Measurements from ENCODE around the gene MGLL.
A peak's percentile ranks its signal among the peaks of the same experiment; 100 is the strongest.

The MGLL gene

DNA sequence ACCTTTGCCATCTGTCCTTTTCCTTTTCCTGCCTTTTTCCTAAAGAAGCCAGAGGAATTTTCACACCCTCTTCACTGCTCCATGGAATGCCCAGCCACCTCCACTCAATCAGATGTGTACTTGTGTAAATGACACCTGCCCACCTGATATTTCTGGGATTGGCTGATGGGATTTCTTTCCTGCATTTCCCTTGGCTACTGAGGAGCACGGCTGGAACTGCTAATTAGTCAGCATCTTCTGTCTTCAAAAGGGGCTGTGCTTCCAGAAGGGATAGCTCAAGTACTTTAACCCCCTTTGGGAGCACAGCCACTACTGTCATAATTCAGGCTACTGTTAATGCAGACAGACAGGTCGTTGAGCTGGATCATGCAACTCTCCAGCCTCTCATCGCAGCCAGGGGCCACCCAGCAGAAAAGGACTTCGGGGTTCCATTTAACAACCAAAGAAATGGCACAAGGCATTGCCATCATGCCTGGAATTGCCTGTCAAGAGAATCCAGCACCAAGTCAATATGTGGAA lies 38.6 kb downstream of the MGLL start:
- no peak overlapping the region for H3K4me3 ChIP-seq (ENCODE audit: low read length)
- H3K9ac ChIP-seq (ENCODE audit: low read length), result no peak overlapping the region
- H3K4me1 ChIP-seq (ENCODE audit: control insufficient read depth, insufficient read depth, low read length), result peaks cover 49% of the 10 kb centered on the region

GRCh38 chr3:127783166-127783565 lies 39.1 kb downstream of the MGLL start:
- no peak overlapping the region for H3K9ac ChIP-seq (ENCODE audit: low read length)
- no peak overlapping the region for H3K4me3 ChIP-seq (ENCODE audit: low read length)
- no peaks in the 10 kb centered on the region for H3K9me3 ChIP-seq (ENCODE audit: control insufficient read depth, low read length)
- peaks cover 49% of the 10 kb centered on the region for H3K4me1 ChIP-seq (ENCODE audit: control insufficient read depth, insufficient read depth, low read length)
- H3K36me3 ChIP-seq (ENCODE audit: control insufficient read depth, insufficient read depth, low read length), result no peaks in the 10 kb centered on the region
- no peaks in the 10 kb centered on the region for H3K27me3 ChIP-seq (ENCODE audit: control insufficient read depth, insufficient read depth, low read length)

More for the DNA sequence above, 38.6 kb downstream of the MGLL start:
- no peaks in the 10 kb centered on the region for H3K27me3 ChIP-seq (ENCODE audit: control insufficient read depth, insufficient read depth, low read length)
- H3K36me3 ChIP-seq (ENCODE audit: control insufficient read depth, insufficient read depth, low read length), result no peaks in the 10 kb centered on the region
- no peaks in the 10 kb centered on the region for H3K9me3 ChIP-seq (ENCODE audit: control insufficient read depth, low read length)

DNA sequence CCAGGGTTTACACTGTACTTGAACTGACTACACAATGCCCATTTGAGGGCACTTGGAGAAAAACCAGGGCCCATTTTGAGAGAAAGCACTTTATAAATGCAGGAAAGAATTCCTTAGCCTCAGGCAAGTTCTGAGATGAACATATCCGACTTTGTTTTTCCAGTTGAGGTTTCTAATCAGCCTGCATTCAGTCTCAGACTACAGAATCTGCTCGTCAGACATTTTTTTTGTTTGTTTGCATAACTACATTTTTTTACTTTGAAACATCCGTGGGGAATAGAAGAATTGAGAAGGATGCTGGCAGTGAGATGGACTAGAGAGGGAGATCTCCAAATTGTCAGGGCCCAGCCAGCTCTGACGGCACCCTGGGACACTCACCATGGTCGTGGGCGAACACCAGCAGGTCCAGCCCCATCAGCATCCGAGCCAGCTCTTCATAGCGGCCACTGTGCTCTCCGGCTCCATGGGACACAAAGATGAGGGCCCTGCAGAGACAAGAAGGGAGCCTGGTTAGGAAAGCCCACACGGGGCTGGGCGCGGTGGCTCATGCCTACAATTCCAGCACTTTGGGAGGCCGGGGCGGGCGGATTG lies 40.8 kb downstream of the MGLL start:
- Histone ChIP-seq H3K9ac (ENCODE audit: low read length) (no peak overlapping the region), H3K4me3 (ENCODE audit: low read length) (no peak overlapping the region), H3K9me3 (ENCODE audit: control insufficient read depth, low read length) (no peaks in the 10 kb centered on the region), H3K27me3 (ENCODE audit: control insufficient read depth, insufficient read depth, low read length) (no peaks in the 10 kb centered on the region), H3K36me3 (ENCODE audit: control insufficient read depth, insufficient read depth, low read length) (no peaks in the 10 kb centered on the region), H3K4me1 (ENCODE audit: control insufficient read depth, insufficient read depth, low read length) (peaks cover 46% of the 10 kb centered on the region)

DNA sequence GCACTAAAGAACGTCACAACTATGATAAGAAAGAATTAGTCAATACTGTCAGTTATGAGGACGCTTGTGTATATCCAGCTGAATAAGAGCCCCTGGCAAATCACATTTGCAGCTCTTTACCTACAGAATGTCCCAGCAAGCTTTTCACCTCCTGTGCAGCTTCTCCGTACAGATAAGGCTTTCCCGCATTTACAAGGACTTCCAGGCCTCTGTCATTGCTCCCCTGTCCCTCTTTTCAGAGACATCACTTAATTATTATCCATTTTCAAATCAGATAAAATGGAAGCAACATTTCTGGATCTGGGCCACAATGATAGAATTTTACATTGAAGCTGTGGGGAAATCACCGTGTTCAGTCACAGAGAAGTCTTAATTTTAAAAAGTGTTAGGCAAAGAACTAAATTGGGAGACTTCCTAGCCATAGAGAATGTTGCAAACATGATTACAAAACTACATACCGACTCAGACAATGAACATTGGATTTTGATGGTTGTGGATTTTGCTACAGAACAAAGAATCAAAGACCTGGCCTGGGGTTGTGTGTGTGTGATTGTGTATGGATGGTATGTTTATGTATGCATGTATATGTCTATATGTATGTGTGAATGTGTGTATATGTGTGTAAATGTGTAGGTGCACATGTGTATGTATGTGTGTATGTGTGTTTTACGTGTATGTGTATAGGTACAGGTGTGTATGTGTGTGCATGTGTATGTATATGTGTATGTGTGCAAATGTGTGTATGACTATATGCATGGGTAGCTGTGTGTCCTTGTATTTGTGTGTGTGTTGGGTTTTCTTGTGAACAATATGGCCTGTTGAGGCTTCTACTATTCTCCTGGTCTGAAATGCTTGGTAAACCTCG lies 41.5 kb downstream of the MGLL start:
- peaks cover 46% of the 10 kb centered on the region for H3K4me1 ChIP-seq (ENCODE audit: control insufficient read depth, insufficient read depth, low read length)

GRCh38 chr3:127779747-127780146 lies 42.6 kb downstream of the MGLL start:
- H3K36me3 ChIP-seq (ENCODE audit: control insufficient read depth, insufficient read depth, low read length), result no peaks in the 10 kb centered on the region
- H3K9me3 ChIP-seq (ENCODE audit: control insufficient read depth, low read length), result no peaks in the 10 kb centered on the region
- no peaks in the 10 kb centered on the region for H3K27me3 ChIP-seq (ENCODE audit: control insufficient read depth, insufficient read depth, low read length)
- H3K4me3 ChIP-seq (ENCODE audit: low read length), result no peak overlapping the region
- no peak overlapping the region for H3K9ac ChIP-seq (ENCODE audit: low read length)
- peaks cover 45% of the 10 kb centered on the region for H3K4me1 ChIP-seq (ENCODE audit: control insufficient read depth, insufficient read depth, low read length)

More for the DNA sequence above, 41.5 kb downstream of the MGLL start:
- Histone ChIP-seq H3K27me3 (ENCODE audit: control insufficient read depth, insufficient read depth, low read length) (no peaks in the 10 kb centered on the region), H3K36me3 (ENCODE audit: control insufficient read depth, insufficient read depth, low read length) (no peaks in the 10 kb centered on the region), H3K9me3 (ENCODE audit: control insufficient read depth, low read length) (no peaks in the 10 kb centered on the region), H3K9ac (ENCODE audit: low read length) (no peak overlapping the region), H3K4me3 (ENCODE audit: low read length) (no peak overlapping the region)

GRCh38 chr3:127777921-127778656 lies 44.2 kb downstream of the MGLL start:
- Histone ChIP-seq H3K9ac (ENCODE audit: low read length) (no peak overlapping the region), H3K27me3 (ENCODE audit: control insufficient read depth, insufficient read depth, low read length) (no peaks in the 10 kb centered on the region), H3K36me3 (ENCODE audit: control insufficient read depth, insufficient read depth, low read length) (no peaks in the 10 kb centered on the region), H3K9me3 (ENCODE audit: control insufficient read depth, low read length) (no peaks in the 10 kb centered on the region), H3K4me3 (ENCODE audit: low read length) (no peak overlapping the region), H3K4me1 (ENCODE audit: control insufficient read depth, insufficient read depth, low read length) (peaks cover 60% of the 10 kb centered on the region)

DNA sequence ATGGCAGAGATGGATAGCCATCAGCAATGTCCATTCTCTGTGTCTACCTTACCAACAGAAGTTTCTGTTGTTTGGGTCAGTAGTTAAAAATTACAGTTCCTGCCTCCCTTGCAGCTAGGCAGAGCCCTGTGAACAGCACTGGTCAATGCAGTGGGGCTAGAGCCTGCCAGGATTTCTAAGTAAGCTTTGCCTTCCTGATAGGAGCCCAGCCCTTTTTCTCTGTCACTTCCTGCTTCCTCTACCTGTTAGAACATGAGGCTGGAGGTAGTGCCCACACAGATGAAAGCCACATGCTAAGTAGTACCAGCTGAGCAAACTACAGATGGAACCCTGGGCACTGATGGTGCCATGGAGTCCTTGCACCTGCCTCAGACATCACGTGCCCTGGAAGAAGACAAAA lies 45.0 kb downstream of the MGLL start:
- H3K4me1 ChIP-seq (ENCODE audit: control insufficient read depth, insufficient read depth, low read length), result peaks cover 60% of the 10 kb centered on the region
- H3K36me3 ChIP-seq (ENCODE audit: control insufficient read depth, insufficient read depth, low read length), result no peaks in the 10 kb centered on the region
- H3K27me3 ChIP-seq (ENCODE audit: control insufficient read depth, insufficient read depth, low read length), result no peaks in the 10 kb centered on the region
- H3K4me3 ChIP-seq (ENCODE audit: low read length), result no peak overlapping the region
- no peaks in the 10 kb centered on the region for H3K9me3 ChIP-seq (ENCODE audit: control insufficient read depth, low read length)
- H3K9ac ChIP-seq (ENCODE audit: low read length), result no peak overlapping the region

DNA sequence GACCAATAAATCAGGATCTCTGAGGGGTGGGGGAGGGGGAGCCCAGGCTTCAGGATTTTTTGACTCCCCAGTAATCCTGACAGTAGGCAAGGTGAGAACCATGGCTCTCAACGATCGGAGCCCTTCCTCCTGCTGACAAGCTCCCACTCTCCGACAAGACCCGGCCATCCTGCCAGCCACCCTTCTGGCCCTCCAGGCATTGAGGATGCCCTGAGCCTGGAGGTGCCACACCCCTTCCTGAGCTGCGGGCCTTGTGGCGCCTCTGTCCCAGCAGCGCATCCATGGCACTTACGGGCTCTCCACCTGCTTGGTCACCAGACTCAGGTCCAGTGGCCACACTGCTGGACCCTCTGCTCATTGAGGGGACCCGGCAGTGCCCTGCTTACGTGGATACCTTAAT lies 46.0 kb downstream of the MGLL start:
- Histone ChIP-seq H3K4me3 (ENCODE audit: low read length) (no peak overlapping the region), H3K4me1 (ENCODE audit: control insufficient read depth, insufficient read depth, low read length) (peaks cover 57% of the 10 kb centered on the region), H3K9me3 (ENCODE audit: control insufficient read depth, low read length) (no peaks in the 10 kb centered on the region), H3K27me3 (ENCODE audit: control insufficient read depth, insufficient read depth, low read length) (no peaks in the 10 kb centered on the region), H3K9ac (ENCODE audit: low read length) (no peak overlapping the region), H3K36me3 (ENCODE audit: control insufficient read depth, insufficient read depth, low read length) (no peaks in the 10 kb centered on the region)

GRCh38 chr3:127775398-127776109 lies 46.8 kb downstream of the MGLL start:
- peaks cover 52% of the 10 kb centered on the region for H3K4me1 ChIP-seq (ENCODE audit: control insufficient read depth, insufficient read depth, low read length)

DNA sequence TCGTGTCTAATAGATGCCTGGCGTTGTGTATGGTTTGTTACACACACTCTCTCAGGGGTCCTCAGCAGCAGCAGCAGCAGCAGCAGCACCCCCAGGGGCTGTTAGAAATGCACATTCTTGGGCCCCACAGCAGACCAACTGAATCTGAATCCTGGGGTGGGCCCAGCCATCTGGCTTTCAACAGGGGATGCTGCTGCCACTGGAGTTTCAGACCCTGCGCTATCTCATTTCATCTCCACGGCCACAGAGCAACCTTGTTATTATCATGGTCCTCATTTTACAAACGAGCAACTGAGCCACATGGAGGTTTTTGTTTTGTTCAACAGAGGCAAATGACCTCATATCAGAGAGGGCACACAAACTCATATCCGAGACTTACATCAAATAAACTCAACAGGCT lies 47.7 kb downstream of the MGLL start:
- Histone ChIP-seq H3K9ac (ENCODE audit: low read length) (no peak overlapping the region), H3K36me3 (ENCODE audit: control insufficient read depth, insufficient read depth, low read length) (no peaks in the 10 kb centered on the region), H3K4me1 (ENCODE audit: control insufficient read depth, insufficient read depth, low read length) (peaks cover 45% of the 10 kb centered on the region), H3K27me3 (ENCODE audit: control insufficient read depth, insufficient read depth, low read length) (no peaks in the 10 kb centered on the region), H3K9me3 (ENCODE audit: control insufficient read depth, low read length) (no peaks in the 10 kb centered on the region), H3K4me3 (ENCODE audit: low read length) (no peak overlapping the region)

More at GRCh38 chr3:127775398-127776109, 46.8 kb downstream of the MGLL start:
- Histone ChIP-seq H3K9ac (ENCODE audit: low read length) (peak overlapping the region; percentile 10), H3K4me3 (ENCODE audit: low read length) (no peak overlapping the region), H3K9me3 (ENCODE audit: control insufficient read depth, low read length) (no peaks in the 10 kb centered on the region), H3K27me3 (ENCODE audit: control insufficient read depth, insufficient read depth, low read length) (no peaks in the 10 kb centered on the region), H3K36me3 (ENCODE audit: control insufficient read depth, insufficient read depth, low read length) (no peaks in the 10 kb centered on the region)

DNA sequence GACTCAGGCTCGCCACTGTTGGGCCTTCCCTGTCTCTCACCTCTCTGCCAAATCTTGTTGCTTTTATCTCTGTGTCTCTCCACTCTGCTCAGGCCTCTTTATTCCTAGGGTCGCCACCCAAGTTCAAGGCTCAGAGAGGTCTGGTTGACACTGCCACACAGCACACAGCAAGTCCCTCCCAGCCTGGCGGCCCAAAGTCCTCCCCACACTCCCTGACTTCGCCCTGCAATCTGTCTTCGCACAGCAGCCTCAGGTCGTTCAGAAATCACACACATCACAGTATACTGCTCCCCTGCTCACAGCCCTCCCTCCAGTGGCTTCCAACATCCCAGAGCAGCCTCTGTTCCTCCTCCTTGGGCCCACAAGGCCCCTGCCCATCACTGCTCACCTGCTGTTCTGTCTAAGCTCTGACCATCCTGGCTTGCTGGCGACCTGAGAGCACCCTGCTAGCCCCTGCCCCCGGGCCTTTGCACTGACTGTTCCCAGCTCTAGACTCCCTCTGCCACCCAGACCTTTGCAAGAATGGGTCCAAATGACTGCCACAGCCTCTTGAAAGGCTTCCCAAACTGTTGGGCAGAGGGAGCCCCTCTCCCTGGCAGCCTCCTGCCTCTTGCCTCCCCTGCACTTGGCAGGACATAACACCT lies 48.4 kb downstream of the MGLL start:
- Histone ChIP-seq H3K4me1 (ENCODE audit: control insufficient read depth, insufficient read depth, low read length) (peaks cover 43% of the 10 kb centered on the region), H3K36me3 (ENCODE audit: control insufficient read depth, insufficient read depth, low read length) (no peaks in the 10 kb centered on the region), H3K4me3 (ENCODE audit: low read length) (no peak overlapping the region), H3K9me3 (ENCODE audit: control insufficient read depth, low read length) (no peaks in the 10 kb centered on the region), H3K9ac (ENCODE audit: low read length) (no peak overlapping the region), H3K27me3 (ENCODE audit: control insufficient read depth, insufficient read depth, low read length) (no peaks in the 10 kb centered on the region)
